NCI-H146 treated with DMSO at 0.1 percent for 48 hours (cell line): ENCODE results near the gene KCNK7.

Source experiments
- DNase-seq: peaks from one replicate; lab custom pipeline; 2025; ENCODE audit not compliant: unreplicated experiment; lab: John Stamatoyannopoulos, UW

KCNK7 gene

DNA sequence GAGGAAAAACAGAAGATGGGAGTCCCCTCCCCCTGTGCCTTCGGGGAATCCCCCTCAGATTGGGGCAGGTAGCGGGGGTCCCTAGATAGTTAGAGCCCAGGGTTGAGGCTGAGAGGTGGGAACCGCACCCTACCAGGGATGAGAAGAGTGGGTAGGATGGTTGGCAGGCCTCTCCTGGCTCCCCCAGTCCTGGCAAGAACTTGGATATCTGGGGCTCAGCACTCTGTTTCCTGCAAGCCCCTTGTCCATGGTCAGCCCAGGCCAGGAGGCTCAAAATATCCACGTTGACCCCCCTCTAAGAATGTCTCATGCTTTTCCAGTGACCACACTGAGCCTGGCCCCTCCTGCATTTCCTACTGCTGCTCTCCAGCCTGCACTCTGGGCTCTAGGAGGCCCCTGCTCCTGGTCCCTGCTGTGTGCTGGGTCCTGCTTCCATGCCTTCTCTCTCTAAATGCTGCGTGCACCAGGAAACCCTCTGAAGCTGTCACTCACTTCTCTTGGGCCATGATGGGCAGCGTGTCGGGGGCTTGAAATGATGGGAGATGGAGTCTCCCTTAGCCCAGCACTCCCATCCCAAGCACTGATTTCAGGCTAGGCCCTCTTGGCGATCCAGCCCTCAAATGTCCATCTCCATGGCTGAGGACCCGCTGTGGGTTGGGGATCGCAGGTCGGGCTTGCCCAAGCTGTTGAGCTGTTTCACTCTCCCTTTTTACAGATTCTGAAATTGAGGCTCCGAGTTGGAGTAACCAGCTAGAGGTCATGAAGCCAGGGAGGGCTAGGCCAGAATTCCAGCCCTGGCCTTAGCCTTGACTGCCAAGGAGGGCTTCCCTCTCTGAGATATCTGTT, 16.4 kb upstream of the KCNK7 start:
- DNase-seq, result no peak

DNA sequence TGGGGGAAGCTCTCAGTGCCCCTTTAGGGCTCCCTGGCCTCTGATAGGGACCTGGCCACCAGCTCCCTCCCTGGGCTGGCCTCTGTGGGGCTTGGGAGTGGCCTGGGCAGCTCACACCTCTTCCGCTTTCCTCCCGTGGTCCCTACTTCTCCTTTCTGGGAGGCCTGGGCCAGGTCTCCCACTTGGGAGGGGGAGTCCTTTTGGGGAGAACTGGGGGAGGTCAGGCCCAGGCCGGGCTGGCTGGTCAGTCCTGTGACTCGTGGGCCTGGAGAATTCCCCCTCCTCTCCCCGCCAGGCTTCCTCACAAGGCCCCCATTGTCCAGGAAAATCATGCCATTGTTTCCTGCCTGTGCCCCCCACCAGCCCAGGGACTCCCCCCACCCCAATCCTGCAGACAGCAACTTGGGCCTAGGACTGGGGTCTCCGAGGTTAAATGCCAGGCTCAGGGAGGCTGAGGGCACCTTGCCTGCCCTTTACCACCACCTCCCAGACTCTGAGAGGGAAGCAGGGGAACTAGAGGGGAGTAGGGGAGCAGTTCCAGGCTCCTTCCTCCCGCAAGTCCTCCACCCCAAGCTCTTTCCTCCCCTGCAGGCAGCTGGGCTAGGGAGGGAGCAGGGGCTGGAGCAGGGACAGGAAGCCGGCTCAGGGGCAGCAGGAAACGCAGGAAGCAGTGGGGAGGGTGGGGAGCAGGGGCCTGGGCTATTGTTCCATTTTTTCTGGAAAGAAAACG, 15.6 kb upstream of the KCNK7 start:
- no peak for DNase-seq

DNA sequence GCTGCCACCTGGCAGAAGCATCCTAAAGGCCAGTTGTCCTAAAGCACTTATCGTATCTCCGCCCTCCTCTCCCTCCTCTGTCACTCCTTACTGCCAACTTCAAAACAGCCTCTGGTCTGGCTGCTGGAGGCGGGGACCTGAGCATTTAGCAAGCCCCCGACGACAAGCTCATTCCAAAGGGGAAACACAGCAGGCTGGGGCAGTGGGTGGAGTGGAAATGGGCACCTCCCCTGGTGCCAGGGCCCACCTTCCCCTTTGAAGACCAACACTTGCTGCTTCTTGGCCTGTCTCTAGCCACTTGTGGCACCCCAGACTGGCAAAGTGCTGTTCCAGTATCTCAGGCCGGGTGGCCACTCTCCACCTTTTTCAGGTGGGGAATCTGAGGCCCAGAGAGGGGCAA, 14.8 kb upstream of the KCNK7 start:
- no peak for DNase-seq

DNA sequence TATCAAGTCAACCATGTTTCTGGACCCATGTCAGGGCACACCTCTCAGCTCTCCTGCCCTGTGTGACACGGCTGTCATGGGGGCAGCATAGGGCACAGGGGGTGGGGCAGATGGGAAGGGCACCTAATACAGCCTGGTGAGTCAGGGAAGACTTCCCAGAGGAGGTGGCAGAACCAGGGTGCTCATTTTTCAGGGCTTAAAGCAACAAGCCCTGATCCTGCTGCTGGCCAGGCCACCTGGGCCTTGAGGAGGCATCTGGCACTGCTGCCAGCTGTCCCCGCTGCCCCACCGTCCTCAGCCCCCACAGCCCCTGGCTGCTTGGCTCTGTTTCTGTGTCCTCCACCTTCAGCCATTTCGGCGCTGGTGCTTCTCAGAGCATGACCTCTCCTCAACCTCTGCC, 14.1 kb upstream of the KCNK7 start:
- no peak for DNase-seq

DNA sequence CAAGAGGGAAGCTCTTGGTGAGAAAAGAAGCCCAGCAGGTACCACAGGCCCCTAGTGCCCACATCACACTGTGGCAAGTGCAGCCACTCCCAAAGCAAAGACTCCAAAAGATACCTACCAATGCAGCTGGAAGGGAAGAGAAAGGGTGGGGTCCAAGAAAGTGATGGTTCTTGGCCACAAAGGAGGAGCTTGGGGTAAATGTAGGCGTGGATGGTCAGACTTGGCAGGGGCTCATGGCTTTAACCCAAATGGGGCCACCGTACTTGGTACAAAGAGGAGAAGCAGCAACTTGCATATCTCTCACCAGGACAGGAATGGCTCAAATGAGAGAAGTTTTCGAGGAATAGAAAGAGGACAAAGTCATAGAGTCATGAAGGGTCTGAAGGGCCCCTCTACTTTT, 13.6 kb upstream of the KCNK7 start:
- DNase-seq, result no peak

DNA sequence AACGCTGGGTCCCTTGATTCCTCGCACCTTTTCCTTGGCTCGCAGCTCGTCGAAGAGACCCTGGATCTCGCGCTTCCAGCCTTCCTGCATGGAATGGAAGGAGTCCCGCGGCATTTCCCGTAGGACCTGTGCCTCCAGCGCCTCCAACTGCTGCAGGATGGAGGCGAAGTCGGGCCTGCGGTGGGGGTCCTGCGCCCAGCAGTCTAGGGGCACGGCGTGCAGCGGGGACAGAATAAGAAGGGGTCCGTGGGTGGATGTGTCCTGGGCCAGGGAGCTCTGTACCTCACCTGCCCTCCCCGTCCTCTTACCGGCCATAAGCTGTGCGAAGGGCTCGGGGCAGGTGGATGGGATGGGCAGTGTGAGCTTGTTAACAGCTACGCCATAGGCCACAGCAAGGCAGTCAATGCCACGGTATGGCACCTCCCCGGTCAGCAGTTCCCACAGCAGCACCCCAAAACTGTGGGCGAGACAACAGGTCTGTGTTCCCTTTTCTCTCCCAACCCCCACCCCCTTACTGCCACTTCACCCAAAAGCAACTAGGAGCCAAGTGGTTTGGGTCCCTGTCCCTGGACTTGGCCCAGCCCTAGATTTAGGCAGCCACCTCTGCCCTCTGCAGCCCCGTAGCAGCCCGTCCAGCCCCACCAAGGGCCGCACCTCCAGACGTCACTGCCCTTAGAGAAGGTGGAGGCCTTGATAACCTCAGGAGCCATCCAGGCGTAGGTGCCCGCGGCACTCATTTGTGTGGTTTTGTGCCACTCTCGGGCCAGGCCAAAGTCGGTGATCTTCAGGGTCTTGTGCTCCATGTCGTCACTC, 12.2 kb upstream of the KCNK7 start:
- no peak for DNase-seq

DNA sequence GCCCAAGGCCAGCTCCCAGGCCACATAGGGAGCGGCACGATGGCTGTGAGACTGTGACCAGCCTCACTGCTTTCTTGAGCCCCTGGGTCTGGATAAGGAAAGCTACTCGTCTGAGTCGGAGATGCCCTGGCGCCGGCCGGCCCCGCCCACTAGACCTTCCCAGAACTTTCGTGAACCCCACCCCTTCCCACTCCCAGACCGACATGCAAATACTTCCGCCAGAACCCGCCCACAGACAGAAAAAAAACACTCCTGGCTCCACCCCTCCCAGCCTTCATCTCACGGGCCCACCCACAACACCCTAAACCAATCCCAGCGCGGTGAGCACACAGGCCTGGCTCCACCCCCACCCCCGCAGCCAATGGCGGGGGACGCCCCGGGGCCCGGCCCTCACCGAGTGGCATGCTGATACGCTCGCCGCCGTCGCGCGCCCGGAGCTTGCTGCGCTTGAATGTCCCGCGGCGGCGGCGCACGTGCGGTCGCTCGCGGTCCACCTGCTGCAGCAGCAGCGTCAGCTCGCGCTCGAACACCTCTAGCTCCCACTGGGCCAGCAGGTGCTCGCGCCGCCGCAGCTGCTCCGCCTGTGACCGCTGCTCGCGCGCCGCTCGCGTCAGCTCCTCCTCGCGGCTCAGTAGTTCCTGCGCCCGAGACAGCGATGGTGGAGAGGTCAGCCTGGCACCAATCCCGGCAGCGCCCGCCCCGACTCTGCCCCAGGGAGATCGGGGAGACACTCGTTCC, 11.4 kb upstream of the KCNK7 start:
- DNase-seq, result no peak

DNA sequence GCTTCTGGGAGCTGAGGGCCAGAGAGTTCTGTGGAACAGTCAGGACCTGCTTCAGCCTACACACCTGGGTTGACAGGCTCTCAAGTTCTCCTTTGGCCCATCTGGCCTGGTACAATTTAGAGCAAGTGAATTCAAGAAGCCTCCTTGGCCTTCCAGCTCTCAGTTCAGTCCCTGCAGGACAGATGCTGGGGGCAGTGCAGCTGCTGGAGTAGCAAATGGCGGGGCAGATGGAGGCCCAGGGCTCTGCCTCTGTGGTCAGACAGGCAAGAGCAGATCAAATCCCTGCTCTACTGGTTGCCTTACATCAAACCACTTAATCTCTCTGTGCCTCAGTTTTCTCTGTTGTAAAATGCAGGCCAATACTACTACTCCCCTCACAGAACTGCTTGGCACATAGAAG, 8.7 kb upstream of the KCNK7 start:
- DNase-seq, result no peak

DNA sequence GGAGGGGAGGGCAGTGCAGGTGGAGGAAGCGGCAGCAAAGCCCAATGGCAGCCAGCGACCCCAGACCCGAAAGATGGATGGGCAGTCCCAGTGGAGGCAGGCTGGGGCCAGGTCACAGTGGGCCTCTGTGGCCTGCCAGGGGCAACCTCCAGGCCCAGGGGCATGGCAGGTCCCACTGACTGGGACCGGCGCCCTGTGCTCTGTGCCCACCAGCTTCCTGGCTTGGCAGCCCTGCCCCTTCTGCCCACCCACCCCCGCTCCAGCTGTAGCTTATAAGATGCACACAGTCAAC, 4.3 kb upstream of the KCNK7 start:
- DNase-seq, result no peak

DNA sequence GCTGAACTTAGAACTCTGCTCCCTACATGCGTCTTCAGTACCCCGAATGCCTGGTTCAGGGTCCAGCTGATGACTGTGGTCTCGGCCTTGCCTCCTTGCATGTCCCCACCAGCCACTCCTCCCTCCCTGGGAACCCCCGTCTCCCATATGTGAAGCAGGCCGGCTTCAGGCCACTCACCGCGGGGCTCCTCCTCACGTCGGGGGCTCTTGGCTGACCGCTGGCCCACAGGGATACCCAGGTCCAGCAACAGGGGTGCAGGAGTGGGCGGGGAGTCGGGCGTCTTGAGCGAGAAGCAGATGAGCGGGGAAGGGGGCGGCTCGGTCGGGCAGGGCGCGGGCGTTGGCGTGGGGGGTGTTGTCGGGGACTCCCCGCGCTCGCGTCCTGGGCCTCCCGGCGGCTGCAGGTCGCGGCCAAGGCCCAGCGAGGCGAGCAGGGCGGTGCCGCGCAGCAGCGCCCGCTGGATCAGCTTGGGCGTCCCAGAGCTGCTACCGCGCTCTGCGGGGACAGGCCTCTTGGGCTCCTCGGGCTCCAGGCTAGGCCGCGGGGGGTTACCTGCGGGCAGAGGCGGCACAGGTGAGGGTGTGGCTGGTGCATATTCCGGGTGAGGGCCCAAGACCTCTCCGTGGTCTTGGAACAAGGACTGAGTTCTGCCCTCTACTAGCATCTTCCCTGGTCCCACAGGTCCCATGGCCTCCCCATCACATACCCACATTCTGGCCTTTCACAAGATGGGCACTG, 3.8 kb upstream of the KCNK7 start:
- no peak for DNase-seq

DNA sequence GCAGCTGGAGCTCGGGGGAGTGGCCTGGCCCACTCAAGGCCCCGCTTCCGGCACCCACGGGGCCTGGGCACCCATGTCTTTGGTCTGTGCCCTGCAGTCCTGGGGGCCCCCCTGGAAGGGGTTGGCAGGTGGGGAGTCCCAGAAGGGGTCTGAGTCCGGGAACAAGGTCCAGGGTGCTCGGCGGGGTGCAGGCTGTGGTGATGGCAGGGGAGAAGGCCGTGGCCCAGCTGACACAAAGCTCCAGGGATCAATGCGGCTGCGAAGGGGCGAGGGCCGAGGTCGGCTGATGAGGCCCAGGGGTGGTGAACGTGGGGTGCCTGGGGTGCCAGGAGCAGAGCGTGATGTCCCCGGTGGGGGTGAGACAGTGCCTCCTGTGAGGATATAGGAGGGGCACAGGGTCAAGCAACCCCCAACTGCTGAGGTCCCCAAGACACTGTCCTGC, 2.7 kb upstream of the KCNK7 start:
- DNase-seq, result no peak

DNA sequence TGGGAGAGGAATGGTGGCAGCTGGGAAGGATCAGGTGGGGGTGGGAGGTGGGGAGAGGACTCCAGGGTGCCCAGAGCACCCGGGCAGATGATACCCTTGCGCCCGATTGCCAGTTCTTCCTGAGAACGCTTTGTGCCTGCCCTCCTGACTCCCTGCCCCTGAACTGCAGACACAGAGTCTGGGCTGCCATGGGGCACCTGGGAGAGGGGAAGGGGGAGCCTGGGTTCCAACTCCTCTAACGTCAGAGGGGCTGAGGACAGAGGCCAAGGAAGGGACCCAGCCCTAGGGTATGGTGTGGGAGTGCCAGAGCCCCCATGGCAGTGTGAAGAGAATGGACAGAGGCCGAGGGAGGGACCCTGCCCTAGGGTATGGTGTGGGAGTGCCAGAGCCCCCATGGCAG, 920 bp upstream of the KCNK7 start:
- no peak for DNase-seq

DNA sequence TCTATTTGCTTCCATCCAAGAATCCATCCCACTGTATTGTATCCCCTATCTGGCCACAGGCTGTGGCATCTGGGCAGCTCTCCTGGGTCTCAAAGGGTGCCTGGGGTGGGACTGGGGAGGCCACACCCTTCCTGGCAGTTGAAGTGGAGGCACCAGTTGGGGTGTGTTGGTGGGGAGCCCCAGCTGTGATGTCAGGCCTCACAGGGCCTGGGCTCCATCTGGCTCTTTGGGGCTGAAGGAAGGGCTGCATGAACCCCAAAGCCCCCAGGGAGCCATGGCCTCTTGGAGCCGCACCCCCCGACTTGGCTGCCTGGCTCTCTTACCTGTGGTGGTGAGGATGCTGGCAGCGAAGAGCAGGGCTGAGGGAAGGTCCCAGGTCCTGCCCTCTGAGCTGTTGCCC, 469 bp downstream of the KCNK7 start:
- DNase-seq, result no peak

DNA sequence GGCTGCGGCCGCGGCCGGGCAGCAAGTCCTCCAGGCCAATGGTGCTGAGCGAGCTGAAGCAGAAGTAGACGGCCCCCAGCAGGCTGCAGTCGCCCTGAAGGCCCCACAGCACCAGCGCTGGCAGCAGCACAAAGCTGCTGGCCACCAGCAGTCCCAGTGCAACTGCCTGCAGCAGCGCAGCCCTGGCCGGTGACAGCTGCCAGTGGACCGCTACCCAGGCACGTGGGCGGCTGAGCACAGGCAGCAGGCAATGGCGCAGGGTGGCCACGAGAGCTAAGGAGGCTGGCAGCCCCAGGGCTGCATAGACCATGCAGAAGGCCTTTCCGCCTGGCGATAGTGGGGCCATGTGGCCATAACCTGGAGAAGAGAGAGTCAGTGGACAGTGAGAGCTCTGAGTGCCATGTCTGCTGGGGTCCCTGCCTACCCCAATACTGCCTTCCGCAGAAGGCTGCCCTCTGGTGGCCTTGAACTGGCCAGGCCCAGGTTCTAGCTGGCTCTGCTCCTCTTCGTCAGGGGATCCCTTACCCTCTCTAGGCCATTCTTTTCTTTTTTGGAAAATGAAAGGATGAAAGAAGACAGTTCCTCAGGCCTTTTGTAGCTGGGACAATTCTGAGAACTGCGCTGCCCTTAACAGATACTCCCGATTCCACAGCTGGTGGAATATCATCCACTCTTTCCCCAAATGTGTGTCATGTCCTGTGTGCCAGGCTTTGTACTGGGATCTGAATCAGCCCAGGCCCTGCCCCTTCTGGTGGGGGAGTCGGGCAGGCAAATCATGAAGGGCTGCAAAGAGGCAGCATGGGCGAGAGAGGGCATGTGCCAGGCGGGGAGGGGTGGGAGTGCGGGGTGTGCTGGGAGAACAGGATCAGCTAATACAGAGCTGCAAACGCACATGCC, 1.8 kb downstream of the KCNK7 start:
- no peak for DNase-seq

DNA sequence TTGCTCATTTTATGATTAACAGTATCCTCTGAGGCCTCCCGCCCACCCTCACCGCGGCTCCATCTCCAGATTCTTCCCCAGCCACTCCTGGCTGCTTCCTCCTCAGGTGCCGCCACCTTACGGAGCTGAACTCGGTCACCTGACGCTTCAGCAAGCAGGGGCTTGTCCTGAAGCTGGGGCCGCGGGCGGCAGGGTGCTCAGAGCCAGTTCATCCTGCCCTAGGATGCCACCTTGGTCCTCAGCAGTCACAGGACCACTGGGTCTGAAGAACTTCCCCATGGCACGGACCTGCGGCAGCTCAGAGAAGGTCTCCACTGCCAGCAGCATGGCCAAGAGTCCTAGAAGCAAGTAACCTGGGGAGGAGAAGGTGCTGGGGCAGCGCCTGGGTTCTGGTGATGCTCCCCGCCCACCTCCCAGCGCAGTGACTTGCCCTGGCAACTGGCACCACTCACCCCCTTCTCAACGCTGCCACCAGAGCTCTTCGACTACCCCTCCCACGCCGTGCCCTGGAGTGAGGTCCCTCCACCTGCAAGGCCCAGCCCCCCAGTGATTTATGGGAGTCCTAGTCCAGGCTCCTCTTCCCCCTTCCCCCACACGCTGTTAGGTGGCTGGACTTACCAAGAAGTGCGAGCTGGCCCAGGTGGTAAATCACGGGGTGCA, 2.6 kb downstream of the KCNK7 start:
- DNase-seq, result no peak

DNA sequence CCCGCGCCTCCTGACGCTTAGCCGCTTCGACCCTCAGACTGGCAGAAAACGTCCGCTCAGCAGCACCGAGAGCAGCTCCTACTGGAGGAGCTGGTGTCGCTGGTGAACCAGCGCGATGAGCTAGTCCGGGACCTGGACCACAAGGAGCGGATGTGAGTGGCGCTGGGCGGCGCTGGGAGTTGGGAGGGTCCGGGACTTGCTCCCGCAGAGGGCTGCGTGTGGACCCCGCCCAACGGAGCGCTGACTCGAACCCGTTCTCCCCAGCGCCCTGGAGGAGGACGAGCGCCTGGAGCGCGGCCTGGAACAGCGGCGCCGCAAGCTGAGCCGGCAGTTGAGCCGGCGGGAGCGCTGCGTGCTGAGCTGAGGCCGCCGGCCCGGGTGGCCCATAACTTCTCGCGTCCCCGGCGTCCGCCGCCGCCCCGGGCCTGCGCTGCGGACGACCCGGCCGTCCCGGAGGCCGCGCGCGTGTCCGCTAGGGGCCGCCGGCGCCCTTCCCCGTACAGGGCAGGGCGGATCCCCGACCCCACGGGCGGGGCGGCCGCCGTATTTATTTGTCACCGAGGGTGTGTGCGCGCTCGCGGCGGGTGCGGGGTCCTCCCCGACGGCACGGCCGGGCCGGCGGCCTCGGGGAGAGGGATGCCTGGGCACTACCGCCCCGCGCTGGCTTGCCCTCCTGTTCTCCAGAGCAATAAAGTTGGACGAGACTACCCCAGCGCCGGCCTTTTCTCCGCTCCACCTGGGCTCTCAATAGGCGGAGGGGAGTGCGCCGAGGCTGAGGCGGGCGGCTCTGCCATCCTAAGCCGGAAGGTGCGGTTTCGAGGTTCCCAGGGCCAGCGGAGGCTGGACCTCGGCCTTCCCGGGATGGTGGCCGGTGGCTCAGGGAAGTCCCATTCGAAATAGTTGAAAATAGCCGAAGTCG, 3.4 kb downstream of the KCNK7 start:
- no peak for DNase-seq

DNA sequence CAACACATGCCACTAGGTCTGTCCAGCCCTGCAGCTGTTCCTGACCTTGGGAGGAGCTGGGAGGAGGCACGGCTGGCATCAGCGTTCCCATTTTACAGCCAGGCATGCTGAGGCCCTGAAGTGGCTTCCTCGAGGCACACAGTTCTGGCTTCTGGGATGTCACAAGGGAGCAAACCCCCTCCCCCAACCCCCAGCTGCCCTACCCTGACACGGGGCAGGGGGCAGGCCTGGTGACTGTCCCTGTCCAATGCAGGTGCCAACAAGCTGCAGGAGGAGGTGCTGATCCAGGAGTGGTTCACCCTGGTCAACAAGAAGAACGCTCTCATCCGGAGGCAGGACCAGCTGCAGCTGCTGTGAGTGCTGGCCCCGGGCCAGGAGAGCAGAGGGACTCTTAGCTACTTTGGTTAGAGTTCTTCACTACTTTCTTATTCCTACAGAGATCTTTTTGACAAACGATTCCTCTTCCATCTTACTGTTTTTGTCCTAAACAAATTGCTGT, 5.3 kb downstream of the KCNK7 start:
- DNase-seq, result no peak
